Activated naive CD8-positive, alpha-beta T cell treated with anti-CD3 and anti-CD28 coated beads, Interleukin-2, amount 50 U/mL, for 24 hours (primary cell): ENCODE data around the gene TMEFF2.

Experiments used
- ATAC-seq: fragments of 150-1000 bp; cut with Tn5 transposase; one replicate; pipeline ENCODE4 v1.10.0; 2021
- DNase-seq: peaks from one replicate; pipeline ENCODE4 v3.0.0; 2021
- H3K27ac Mint-ChIP-seq: one replicate; pipeline ENCODE4 v1.8.0; 2021; ENCODE audit warnings: mild to moderate bottlenecking, mixed read lengths
- H3K27me3 Mint-ChIP-seq: one replicate; pipeline ENCODE4 v1.8.0; 2021; ENCODE audit warnings: mixed read lengths
- H3K36me3 Mint-ChIP-seq: one replicate; pipeline ENCODE4 v1.8.0; 2021; ENCODE audit warnings: low read depth, mixed read lengths
- H3K4me1 Mint-ChIP-seq: one replicate; pipeline ENCODE4 v1.8.0; 2021; ENCODE audit warnings: mixed read lengths
- H3K4me3 Mint-ChIP-seq: one replicate; pipeline ENCODE4 v1.8.0; 2021; ENCODE audit warnings: mild to moderate bottlenecking, moderate library complexity, mixed read lengths
- H3K9me3 Mint-ChIP-seq: one replicate; pipeline ENCODE4 v1.8.0; 2021; ENCODE audit warnings: mixed read lengths

TMEFF2 gene

DNA sequence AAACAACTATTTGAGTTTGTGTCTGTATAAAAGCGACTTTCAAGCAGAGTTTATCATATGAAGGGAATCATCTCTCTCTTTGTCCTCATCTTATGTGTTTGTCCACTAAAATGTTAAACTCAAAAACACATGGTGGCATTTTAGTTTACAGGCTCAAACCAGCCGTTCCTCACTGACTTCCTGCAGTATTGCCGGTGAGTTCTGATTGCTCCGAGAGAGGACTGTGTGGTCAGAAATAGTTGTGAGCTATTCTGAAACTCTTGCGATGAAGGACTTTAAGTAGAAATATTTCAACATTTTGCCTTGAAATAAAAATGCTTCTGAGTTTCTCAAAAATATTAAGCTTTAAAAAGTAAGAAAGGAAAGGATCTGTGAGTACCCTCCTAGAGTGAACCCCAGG, 184.7 kb downstream of the TMEFF2 start:
- H3K36me3 Mint-ChIP-seq = no peaks in the 10 kb centered on the region
- no peak overlapping the region for H3K4me3 Mint-ChIP-seq
- H3K9me3 Mint-ChIP-seq = no peaks in the 10 kb centered on the region
- H3K27ac Mint-ChIP-seq = no peak overlapping the region
- ATAC-seq = no peak
- no peaks in the 10 kb centered on the region for H3K4me1 Mint-ChIP-seq
- H3K27me3 Mint-ChIP-seq = no peaks in the 10 kb centered on the region
- DNase-seq = no peak

DNA sequence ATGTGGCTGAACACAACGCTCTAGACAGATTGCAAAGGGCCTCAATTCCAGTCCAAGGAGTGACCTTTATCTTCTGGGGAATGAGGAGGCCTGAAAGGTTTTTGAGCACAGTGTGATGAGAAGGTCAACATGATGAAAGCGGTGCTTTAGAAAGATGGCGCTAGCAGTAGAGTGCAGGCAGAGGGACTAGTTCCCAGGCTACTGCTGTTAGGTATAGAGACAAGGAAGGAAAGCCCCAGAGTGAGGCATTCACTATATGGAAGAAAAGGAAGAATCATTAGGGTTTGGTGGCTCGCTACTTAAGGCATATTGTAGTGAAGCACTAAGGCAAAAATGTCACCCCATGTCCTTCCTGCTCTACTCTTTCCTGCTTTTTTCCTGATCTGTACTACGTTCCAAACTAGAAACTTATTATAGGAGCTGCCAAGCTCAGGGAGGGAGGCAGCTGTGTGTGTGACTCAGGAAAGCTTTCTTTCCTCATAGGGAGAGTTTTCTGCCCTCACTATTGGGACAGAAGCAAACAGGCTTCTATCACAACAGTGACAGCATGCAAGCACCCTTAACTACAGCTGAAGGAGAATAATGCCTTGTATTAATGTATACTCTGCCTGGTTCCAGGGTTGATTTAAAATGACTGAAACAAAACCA, 187.0 kb downstream of the TMEFF2 start:
- no peaks in the 10 kb centered on the region for H3K4me1 Mint-ChIP-seq
- ATAC-seq = no peak
- H3K9me3 Mint-ChIP-seq = no peaks in the 10 kb centered on the region
- H3K4me3 Mint-ChIP-seq = no peak overlapping the region
- H3K27ac Mint-ChIP-seq = no peak overlapping the region
- no peaks in the 10 kb centered on the region for H3K27me3 Mint-ChIP-seq
- DNase-seq = no peak
- H3K36me3 Mint-ChIP-seq = no peaks in the 10 kb centered on the region

GRCh38 chr2:192005211-192005610, 189.5 kb downstream of the TMEFF2 start:
- no peak for DNase-seq
- H3K27ac Mint-ChIP-seq = no peak overlapping the region

DNA sequence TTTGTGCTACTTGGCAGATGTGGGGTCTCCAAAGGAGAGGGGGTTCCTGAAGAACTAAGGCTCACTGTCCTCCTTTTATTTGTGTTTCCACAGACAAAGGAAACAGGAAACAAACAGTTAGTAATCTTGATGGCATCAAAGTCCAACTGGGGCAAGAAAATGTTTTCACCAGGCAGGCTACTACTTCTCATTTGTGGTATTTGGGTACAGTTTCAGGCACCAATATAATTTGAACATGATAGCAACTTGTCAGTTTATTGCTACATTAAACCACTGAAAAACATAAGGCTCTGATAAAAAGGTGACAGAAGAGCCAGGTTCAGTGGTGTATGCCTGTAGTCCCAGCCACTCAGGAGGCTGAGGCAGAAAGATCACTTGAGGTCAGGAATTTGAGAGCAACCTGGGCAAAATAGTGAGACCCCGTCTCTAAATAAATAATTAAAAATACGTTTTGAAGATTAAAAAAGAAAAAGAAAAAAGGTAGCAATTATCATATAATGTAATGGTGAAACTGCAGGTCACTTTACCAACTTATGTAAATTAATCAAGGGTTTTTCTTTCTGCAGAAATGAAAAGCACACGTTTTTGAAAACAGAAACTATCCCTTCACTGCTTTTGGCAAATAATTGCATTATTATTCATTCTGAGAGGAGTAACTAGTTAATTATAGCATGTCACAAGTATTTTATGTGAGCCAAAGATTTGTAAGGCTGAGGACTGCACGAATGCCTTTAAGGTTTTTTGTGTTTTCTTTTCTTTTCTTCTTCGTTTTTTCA, 190.4 kb downstream of the TMEFF2 start:
- no peaks in the 10 kb centered on the region for H3K9me3 Mint-ChIP-seq
- no peak overlapping the region for H3K4me3 Mint-ChIP-seq
- ATAC-seq (no peak), DNase-seq (no peak)
- H3K4me1 Mint-ChIP-seq = no peaks in the 10 kb centered on the region
- H3K36me3 Mint-ChIP-seq = no peaks in the 10 kb centered on the region
- no peak overlapping the region for H3K27ac Mint-ChIP-seq
- peaks cover 2% of the 10 kb centered on the region for H3K27me3 Mint-ChIP-seq

More at GRCh38 chr2:192005211-192005610, 189.5 kb downstream of the TMEFF2 start:
- Mint-ChIP-seq H3K4me1 (no peaks in the 10 kb centered on the region), H3K9me3 (no peaks in the 10 kb centered on the region), H3K4me3 (no peak overlapping the region), H3K36me3 (no peaks in the 10 kb centered on the region), H3K27me3 (no peaks in the 10 kb centered on the region)
- no peak for ATAC-seq

- H3K9me3 Mint-ChIP-seq = no peaks in the 10 kb centered on the region
- no peaks in the 10 kb centered on the region for H3K36me3 Mint-ChIP-seq
- no peaks in the 10 kb centered on the region for H3K4me1 Mint-ChIP-seq
These were observed 192.3 kb downstream of the TMEFF2 start for GRCh38 chr2:192002418-192002817.

DNA sequence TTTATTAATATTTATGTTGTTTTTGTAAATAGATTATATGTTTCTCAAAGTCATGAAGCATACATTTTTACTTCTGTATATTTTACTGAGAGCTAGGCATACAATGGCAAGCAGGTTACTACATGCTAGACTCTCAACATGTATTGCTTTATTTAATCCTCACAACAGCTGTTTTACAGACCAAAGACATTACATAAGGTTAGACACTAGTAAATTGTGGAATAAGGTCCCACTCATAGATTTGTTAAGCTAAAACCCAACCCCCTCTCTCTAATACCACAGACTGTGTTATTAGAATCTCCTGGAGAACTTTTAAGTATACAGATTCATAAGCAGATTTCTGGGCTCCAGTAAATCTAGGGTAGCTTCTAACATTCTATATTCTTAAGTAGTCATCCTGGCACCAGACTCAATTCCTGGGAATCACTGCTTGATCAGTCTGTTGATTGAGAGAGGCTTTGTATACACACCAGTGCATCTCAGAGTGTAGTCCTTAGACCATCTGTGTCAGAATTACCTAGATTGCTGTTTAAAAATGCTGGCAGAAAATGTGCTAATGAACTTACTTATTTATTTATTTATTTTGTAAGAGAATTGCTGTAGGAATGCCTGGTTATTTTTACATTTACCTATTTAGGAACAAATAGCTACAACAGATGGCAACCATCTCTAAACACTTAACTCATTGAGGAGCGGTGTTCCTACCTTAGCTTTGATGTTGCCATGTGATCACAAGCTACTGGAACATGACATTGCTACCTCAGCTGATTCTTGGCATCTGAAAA, 194.3 kb downstream of the TMEFF2 start:
- Mint-ChIP-seq H3K36me3 (no peaks in the 10 kb centered on the region), H3K4me3 (no peak overlapping the region), H3K4me1 (no peaks in the 10 kb centered on the region), H3K9me3 (no peaks in the 10 kb centered on the region), H3K27ac (no peak overlapping the region), H3K27me3 (peaks cover 4% of the 10 kb centered on the region)
- no peak for ATAC-seq
- DNase-seq = no peak

More at GRCh38 chr2:192002418-192002817, 192.3 kb downstream of the TMEFF2 start:
- H3K4me3 Mint-ChIP-seq = no peak overlapping the region
- H3K27ac Mint-ChIP-seq = no peak overlapping the region
- ATAC-seq = no peak
- DNase-seq = no peak
- H3K27me3 Mint-ChIP-seq = peaks cover 2% of the 10 kb centered on the region

DNA sequence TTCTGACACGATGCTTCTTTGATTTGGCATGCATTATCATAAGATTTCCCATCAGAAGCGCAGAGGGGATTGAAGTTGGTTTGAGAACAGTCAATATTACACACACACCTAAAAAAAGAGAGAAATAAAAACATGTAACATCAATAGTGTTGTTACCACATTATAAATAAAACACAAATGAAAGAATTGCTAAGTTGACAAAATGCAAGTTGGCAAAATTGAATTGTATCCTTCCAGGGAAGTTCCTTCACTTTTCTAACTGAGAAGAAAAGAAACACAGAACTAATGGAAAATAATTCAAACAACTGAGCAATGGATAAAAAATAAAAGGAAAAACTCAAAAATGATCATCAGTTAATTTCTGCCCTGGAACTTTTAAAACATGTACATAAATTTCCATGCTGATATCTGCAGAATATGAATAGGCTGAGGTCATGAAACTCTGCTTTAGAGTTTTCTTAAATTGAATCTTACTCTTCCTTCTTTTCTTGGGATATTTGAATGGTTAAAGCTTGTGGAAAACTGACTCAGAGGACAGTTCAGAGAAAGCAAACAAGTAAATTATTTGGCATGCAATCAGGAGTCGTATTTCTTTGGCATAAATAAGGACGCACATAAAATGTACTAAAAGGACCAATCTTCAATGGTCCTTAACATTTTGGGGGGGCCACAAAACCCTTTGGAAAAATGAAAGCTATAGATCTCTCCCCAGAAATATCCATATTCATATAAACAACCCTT, 195.5 kb downstream of the TMEFF2 start:
- no peaks in the 10 kb centered on the region for H3K36me3 Mint-ChIP-seq
- no peak for DNase-seq
- H3K27ac Mint-ChIP-seq = no peak overlapping the region
- H3K9me3 Mint-ChIP-seq = no peaks in the 10 kb centered on the region
- H3K4me3 Mint-ChIP-seq = no peak overlapping the region
- H3K4me1 Mint-ChIP-seq = no peaks in the 10 kb centered on the region
- peaks cover 4% of the 10 kb centered on the region for H3K27me3 Mint-ChIP-seq
- ATAC-seq = no peak

DNA sequence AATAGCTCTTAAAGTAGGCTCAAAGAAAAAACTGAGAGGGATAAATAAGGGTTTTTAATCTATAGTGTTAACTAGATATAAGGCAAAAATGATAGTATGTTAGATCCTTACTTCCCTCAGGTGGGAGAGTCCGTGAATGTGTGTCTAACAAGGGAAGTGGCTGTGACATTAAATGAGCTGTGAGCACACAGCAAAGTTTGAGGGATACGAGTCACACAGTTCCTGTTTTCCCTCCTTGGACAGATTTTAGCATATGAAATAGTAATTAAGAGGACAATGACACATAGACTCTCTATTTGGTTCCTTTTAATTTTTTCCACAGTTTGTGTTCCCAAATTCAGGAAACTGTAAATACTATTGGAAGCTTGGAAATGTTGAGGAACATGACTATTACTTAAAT, 199.4 kb downstream of the TMEFF2 start:
- no peak for ATAC-seq
- Mint-ChIP-seq H3K36me3 (no peaks in the 10 kb centered on the region), H3K4me3 (no peak overlapping the region), H3K27me3 (peaks cover 6% of the 10 kb centered on the region), H3K4me1 (no peaks in the 10 kb centered on the region), H3K27ac (no peak overlapping the region), H3K9me3 (no peaks in the 10 kb centered on the region)
- DNase-seq = no peak

DNA sequence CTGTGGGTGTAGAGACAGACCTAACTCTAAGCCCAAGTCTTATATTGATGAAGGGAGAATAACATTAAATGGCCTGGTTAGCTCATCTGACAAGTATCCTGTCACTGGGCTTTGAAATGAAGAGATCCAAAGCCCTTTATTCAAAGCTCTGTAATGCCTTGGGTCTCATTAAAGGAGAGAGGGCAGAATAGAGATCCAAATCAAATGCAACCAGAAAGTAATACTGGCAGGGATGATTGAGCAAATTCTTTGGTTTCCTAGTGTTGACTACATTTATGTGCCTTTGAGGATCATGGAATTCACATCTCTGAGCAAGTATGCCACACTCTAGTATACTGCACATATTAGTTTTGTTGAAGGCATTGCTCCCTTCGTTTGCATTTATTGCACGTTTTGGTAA, 200.0 kb downstream of the TMEFF2 start:
- Mint-ChIP-seq H3K36me3 (no peaks in the 10 kb centered on the region), H3K4me3 (no peak overlapping the region), H3K4me1 (no peaks in the 10 kb centered on the region), H3K9me3 (no peaks in the 10 kb centered on the region), H3K27ac (no peak overlapping the region), H3K27me3 (peaks cover 6% of the 10 kb centered on the region)
- no peak for ATAC-seq
- no peak for DNase-seq

DNA sequence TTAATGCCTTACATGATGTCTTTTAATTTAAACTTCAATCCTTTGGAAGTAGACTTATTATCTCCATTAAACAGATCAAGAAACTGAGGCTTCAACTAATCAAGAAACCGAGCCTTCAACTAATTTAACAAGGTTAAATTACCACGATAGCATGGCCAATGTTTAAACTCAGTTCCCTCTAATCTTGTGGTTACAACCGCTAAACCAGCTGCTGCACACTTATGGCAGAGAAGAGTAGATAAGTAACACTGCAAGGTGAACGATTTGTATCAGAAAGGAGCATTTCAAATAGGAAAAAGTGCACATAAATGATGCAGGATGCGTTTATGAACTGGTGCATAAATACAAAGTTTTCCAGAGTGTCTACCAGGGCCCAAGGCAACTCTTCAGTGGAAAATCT, 203.3 kb downstream of the TMEFF2 start:
- H3K4me3 Mint-ChIP-seq = no peak overlapping the region
- DNase-seq (no peak), ATAC-seq (no peak)
- H3K36me3 Mint-ChIP-seq = no peaks in the 10 kb centered on the region
- no peaks in the 10 kb centered on the region for H3K4me1 Mint-ChIP-seq
- H3K9me3 Mint-ChIP-seq = no peaks in the 10 kb centered on the region
- no peak overlapping the region for H3K27ac Mint-ChIP-seq
- H3K27me3 Mint-ChIP-seq = peaks cover 2% of the 10 kb centered on the region

GRCh38 chr2:191985740-191986139, 209.0 kb downstream of the TMEFF2 start:
- DNase-seq (no peak), ATAC-seq (no peak)
- H3K36me3 Mint-ChIP-seq = no peaks in the 10 kb centered on the region
- H3K4me1 Mint-ChIP-seq = no peaks in the 10 kb centered on the region
- no peak overlapping the region for H3K4me3 Mint-ChIP-seq
- H3K27me3 Mint-ChIP-seq = no peaks in the 10 kb centered on the region
- H3K27ac Mint-ChIP-seq = no peak overlapping the region
- H3K9me3 Mint-ChIP-seq = no peaks in the 10 kb centered on the region

DNA sequence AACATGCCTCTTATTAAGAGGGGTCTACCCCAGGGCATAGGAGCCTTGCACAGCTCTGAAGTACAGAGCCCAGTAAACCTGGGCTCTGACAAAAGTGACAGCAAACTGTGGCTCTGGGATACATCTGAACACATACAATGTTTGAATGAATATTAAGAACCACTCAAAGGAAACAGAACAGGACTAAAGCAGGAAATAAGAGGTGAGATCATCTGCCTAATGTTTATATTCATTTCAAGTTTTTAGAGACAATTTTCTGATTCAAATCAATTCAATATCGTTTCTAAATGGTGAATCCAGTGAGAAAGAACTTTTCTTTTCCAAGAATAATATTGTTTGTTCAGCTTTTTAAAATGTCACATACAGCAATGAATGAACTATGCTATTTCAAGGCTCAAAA, 211.1 kb downstream of the TMEFF2 start:
- Mint-ChIP-seq H3K4me3 (no peak overlapping the region), H3K27ac (no peak overlapping the region), H3K36me3 (no peaks in the 10 kb centered on the region), H3K27me3 (peaks cover 2% of the 10 kb centered on the region), H3K9me3 (no peaks in the 10 kb centered on the region), H3K4me1 (no peaks in the 10 kb centered on the region)
- ATAC-seq = no peak
- no peak for DNase-seq

DNA sequence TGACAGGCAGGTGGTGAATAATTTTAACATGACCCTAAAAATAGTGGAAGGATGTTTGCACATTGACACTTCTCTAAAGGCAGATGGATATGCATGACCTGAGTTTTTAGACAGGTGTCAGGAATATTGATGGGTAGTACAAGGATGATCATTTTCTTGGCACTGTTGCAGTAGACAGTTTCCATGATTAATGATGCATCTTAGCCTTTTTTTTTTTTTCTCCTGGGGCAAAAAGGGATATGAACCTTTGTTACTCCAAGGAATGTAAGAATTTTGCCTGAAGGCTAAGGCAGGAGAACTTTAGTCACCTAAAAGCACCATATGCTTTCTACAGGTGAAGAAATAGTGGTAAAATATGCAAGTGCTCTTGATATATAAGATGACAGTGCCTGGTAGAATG, 211.5 kb downstream of the TMEFF2 start:
- DNase-seq = no peak
- no peak overlapping the region for H3K4me3 Mint-ChIP-seq
- H3K27me3 Mint-ChIP-seq = peaks cover 2% of the 10 kb centered on the region
- H3K4me1 Mint-ChIP-seq = no peaks in the 10 kb centered on the region
- no peak overlapping the region for H3K27ac Mint-ChIP-seq
- ATAC-seq = no peak
- no peaks in the 10 kb centered on the region for H3K36me3 Mint-ChIP-seq
- H3K9me3 Mint-ChIP-seq = no peaks in the 10 kb centered on the region

DNA sequence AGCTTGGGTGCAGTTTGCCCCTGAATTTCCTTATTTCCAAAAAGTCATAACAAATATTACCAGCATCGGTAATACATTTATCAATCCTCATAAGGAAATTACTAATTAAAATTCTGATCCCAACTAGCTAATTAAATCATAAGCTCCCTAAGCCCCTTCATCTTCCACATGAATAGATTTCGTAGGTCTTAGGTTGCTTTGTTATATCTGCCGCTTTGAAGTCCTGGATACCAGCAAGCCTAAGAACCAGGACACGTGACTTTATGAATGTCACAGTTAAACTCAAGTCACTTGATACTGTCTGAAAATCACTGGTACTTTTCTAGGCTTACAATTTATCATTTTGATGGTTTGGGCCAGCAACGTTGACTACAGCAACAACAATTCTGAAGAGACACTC, 213.0 kb downstream of the TMEFF2 start:
- ATAC-seq = no peak
- Mint-ChIP-seq H3K36me3 (no peaks in the 10 kb centered on the region), H3K9me3 (no peaks in the 10 kb centered on the region), H3K4me3 (no peak overlapping the region), H3K4me1 (no peaks in the 10 kb centered on the region), H3K27me3 (peaks cover 2% of the 10 kb centered on the region), H3K27ac (no peak overlapping the region)
- no peak for DNase-seq
